Stimulated activated CD8-positive, alpha-beta memory T cell treated with anti-CD3 and anti-CD28 coated beads, Interleukin-2, amount 100 ng/mL, for 1 hour (primary cell): ENCODE results near the gene BBS9.
A peak's percentile ranks its signal among the peaks of the same experiment; 100 is the strongest.
"Not testable (repeated sequence)": the region's sequence is repeated elsewhere in the genome, so short reads cannot be mapped to it uniquely, and the experiment has no call there.

Experiments used
- DNase-seq, 2 donors: peaks; one replicate each; pipeline ENCODE4 v3.0.0-alpha.2; 2020; ENCODE audit warnings: low read depth in 2 of 2

Gene BBS9

DNA sequence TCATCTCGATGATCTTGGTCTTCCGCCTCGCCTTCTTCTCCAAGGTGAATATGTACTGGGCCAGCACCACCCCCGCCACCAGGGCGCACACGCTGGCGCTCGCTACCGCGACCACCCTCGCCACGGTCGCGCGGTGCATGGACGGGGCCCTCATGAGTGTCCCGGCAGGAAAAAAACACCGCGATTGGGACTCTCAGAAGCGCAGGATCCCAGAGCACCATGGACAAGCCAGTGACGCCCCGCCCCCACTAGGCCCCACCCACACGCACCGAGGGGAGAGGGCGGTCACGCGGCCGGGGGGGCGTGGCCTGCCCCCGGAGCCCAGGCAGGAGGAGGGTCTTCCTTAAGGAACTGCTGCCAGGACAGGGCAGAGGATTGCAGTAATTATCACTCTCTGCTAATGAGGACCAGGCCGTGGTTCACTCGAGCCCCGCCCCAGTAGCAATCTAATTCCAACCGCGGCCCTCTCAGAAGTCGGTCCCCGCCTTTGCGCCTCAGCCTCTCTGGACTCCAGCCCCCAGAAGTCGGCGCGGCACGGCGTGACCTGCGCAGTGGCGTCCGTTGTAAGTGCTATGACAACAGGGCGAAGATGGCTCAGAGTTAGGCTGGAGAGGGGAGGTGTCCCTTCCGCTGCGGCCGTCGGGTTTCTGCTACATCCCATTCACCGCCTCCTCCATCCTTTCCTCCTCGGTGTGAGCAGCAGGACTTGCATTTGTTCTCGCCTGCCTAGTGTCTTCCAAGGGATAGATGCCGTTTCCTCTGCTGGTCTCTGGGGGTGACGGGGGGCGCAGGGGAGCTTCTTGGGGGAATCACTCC, at the start of gene BBS9:
TSS of gene BBS9 (plus strand) at position 575 of the 816 bp plus-strand sequence. CDS start 16,689 bp downstream, outside the sequence.
- DNase-seq: peak; percentile 73 to 78

DNA sequence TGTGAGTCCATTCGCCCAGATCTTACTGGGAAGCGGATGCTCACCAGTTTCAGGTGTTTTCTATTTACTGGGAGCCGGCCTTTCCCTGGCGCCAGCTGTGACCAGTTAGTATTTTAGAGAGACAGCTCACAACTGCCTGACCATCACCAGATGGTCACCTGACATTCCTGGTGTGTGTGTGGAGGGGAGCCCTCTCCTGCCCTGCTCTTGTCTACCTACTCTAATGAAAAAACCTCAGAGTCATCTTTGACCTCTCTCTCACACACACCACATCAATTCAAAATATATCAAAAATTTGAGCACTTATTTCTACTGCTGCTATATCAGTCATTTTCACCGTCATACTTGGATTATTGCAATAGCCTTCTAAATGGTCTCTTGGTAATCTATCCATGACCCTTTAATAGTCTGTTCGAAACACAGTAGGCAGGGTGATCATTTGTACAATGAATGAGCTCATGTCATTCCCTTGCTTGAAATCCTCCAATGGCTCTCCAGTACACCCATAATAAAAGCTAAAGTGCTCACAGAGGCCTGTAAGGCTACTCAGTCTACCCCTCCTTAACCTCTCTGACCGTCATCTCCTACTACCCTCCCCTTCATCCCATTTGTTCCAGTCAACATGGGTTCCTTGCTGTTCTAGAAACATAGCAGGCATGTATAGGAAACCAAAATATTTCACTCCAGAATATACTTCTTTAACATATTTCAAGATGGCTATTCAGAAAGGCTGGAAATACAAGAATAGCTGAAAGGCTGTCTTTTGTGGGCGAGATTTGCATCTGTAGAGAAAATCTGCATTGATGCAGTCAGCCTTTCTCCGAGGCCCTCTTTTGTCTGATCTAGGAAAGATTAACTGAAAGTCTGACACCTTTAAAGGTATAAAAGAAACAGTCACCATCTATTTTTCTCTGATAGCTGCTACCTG, 49.3 kb upstream of the BBS9 start:
- DNase-seq: no peak

DNA sequence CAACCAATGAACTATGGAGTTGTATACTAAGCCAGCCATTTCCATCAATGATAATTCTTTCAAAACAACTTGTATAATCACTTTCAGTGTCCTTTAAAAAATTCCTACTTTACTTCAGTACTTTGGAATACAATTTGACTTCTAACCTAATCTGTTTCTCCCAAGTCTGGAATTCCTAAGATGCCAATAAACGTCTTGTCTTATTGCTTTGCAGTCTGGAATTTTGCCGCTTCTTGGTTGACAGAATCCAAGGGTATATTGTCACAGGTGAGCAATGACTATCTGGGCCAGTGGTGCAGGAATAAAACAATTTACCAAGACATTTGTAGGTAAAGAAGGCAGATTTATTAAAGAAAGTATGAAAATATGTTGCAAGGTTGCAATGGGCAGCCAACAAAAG, 42.0 kb upstream of the BBS9 start:
- no peak for DNase-seq

DNA sequence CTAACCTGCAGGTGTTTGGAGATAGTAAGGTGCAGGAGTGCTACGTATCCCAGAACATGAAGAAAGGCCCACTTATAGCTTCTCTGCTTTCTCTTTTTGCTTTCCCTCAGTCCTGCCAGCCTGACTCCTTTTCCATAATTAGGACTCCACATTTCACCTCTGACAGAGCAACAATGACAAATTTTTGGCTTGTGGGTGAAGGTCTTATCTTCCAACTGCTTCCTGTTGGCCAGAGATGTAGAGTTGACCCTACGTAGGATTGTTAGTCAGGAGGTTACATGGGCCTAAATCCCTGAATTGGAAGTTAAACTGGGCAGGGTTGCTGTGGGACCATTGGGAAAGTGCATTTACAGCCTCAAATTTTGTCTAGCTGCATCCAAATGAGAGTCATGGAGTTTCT, 41.5 kb upstream of the BBS9 start:
- DNase-seq: no peak

DNA sequence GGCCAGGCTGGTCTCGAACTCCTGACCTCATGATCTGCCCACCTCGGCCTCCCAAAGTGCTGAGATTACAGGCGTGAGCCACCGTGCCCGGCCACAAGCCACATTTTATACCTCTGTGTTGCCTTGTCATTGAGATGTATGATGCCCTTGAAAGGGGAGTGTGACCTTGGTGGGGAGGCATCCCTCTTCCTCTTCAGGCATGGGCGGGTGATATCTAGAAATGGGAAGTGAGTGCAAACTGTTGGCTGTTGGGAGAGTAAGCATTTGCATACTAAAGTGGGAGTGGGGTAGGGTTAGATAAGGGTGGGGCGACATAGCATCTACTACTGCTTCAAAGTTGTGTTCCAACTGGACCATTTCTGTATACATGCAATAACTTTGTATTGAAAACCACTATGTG, 40.2 kb upstream of the BBS9 start:
- DNase-seq: no peak

DNA sequence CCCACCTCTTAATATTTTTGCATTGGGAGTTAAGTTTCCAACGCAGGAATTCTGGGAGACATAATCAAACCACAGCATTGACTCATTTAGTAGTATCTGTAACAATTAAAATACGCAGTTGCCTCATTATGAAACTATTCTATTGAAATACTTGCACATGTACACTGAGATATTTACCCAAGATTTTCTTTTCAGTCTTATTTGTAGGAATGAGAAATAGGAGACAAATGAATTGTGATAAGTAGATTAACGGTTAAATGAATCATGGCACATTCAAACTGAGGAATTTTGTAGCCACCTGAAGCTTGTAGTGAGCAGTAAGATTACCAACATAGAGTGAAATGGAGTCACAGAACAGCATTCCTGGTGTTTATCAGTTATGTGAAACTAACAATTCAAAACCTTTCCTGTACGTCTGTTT, 38.2 kb upstream of the BBS9 start:
- DNase-seq: no peak

DNA sequence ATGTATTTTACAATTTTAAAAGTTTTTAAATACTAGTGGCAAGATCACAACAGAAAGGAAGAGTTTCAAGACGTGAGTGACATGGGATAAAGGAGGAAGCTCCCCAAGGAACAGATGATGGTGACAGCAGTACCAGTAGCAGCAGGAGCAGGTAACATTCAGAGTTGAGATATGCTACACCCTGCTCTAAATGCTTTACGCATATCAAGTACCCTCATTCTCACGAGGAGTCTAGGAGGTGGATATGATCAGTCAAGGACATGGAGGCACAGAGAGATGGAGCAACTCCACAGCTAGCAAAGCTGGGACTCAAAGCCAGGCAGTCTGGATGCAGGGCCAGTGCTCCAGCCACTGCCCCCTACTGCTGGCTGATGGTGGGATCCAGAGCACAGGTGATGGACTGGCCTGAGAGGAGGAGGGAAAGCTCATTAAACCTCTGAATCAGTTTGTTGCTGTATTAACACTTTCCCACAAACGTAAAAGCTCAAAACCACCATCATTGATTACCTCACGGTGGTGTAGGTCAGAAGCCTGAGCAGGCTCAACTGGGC, 37.6 kb upstream of the BBS9 start:
- no peak for DNase-seq

DNA sequence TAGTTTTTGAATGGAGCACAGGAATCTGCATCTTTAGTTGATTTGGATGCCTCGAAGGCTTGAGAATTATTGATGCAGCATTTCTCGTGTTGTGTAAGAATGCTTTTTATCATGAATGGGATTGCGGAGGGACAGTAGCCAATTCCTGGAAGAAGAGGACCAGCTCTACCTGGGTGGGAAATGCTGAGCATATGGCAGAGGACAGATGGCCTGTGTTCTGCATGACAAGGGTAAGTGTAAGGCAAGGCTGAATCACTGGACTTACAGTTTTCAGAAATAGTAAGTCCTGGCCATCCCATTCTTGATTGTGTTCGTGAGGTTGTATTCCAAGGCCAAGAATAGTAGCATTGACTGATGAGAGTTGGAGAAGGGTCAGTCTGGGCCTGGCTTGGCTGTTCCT, 36.1 kb upstream of the BBS9 start:
- no peak for DNase-seq

DNA sequence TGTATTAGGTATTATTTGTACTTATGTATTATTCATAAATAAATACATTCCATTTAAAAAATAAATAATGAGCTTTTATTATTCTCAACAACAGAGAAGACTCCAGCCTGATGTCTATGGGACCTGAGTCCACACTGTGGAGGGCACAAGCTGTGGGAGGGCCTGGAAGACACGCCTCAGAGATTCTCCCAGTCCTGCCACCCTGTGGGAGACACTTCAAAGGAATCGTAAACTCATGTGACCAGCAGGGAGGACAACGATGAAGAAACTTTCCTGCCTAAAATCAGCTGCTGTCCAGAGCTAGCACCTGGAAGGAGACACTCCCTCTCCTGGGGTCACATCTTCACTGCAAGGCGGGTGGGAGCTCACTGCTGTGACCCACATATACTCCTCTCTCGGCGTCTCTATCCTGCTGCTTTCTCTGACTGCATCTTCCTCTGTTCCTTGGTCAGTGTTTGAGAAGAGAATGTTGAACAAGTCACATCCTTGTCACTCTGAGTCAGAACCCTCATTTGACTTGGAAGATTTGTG, 34.6 kb upstream of the BBS9 start:
- not testable (repeated sequence) for DNase-seq

DNA sequence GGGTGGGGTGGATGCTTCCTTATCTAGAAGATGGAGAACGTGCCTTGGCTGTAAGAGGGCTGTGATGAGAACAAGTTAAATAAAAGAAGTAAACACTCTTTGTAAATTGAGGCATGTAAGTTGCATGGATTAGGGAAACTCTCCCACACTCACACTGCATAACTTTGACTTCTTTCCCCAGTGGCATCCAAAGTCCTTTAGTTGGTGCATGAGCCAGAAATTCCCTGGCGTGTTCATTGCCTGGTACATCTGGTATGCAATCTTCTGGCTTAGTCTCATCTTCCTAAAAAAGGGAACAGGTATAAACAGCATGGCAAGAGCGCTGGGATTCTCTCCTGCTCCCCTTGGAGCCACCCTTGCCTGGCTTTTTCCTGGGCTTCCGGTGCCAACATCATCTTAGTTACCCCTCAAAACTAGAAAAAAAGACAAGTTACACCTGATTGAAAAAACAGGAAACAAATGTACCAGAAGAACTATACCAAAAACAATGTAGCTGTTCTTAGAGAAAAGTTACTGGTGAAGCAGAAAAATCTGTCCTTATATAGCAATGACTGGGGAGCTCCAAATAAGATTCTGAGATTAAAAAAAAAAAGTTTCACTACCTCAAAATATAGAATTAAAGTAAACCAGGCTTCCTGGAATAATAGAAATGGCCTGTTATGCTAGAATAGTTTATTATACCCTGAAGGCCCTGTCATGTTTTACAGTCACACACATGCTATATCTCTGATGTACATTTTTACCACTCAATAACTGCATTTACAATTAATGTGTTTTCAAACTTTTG, 30.0 kb upstream of the BBS9 start:
- DNase-seq: no peak

DNA sequence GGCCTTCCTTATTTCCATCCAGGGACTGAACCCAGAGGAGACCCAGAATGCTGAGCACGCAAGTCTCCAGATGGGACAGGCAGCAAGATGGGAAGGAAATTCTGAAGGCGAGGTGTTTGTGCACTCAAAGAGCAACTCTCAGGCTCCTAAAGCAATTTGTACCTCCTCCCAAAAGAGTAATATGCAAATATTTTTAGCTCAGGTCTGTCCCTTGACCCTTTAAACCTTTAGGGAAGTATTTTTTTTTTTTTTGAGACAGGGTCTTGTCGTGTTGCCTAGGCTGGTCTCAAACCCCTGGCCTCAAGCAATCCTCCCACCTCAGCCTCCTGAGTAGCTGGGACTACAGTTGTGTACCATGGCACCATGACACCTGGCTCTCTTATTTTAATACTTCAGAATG, 28.6 kb upstream of the BBS9 start:
- DNase-seq: no peak

DNA sequence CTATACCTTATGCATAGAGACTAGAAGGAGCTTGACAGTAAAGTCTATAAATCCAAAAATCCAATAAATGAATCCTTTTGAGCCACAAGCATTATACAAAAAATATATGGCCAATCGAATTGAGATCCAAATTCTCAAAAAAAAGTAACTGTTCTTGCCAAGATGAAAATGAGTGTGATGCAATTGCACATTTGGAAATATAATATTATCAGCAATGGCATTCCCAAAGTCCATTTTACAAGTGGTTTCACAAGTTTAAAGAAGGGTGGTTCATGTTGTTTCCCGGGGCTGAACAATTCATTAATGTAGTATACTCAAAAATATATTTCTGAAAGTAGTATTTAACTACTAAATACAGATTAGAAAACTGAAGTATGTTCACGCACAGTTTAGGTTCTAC, 27.5 kb upstream of the BBS9 start:
- no peak for DNase-seq

DNA sequence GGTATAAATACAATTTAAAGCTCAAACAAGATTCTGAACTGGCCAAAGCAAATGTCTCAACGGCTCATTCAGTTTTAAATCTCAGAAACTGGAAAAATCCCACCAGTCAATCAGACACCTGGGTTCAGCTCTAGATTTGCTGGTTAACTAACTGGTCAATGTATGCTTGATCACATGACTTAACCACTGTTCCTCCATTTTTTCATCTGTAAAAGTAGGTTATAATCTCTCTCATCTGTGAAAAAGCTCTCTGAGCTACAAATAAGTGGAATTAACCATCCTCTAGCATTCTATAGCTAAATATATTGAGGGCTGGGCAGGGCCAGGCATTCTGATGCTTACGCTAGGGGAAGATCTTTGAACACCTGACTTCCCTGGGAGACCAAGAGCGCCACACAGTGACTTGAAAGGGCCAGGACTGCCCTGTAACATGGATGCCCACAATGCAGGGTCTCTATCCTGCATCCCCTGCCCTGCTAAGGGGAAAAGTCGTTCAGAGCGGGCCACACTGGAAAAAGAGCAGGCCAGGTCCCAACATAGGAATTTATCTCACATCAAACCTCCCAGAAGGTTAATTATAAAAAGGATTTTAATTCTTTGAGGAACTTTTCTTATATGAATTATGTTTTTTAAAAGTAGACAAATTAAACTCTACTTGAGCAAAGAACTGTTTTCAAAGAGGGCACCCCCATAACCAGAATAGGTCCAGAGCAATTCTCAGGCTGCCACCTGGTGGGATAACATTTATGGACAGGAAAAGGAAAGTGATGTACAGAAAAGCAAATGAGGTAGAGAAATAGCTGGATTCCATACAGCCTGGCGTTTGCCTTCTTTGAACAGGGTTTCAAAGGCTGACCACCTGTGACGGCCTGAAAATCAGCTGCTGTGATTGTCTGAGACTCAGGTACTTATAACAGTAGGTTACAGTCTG, 22.0 kb upstream of the BBS9 start:
- no peak for DNase-seq

DNA sequence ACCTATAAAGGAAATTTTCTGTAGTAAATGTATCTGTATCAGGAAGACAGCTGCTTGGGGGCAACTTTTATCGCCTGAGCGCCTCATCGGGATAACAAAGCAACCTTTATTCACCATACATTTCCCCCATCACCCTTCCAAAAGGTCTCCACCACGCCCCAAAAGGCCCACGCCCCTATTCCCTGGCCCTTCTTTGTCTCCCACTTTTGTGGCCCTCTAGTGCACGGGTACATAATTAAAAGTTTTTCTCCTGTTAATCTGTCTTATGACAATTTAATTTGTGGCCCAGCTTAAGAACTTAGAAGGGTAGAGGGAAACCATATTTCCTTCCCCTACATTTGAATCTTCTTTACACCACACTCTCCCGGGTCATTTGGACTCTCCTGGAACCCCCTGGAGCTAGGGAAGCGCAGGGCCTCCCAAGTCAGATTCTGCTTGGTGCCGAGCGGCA, 20.8 kb upstream of the BBS9 start:
- DNase-seq: no peak

DNA sequence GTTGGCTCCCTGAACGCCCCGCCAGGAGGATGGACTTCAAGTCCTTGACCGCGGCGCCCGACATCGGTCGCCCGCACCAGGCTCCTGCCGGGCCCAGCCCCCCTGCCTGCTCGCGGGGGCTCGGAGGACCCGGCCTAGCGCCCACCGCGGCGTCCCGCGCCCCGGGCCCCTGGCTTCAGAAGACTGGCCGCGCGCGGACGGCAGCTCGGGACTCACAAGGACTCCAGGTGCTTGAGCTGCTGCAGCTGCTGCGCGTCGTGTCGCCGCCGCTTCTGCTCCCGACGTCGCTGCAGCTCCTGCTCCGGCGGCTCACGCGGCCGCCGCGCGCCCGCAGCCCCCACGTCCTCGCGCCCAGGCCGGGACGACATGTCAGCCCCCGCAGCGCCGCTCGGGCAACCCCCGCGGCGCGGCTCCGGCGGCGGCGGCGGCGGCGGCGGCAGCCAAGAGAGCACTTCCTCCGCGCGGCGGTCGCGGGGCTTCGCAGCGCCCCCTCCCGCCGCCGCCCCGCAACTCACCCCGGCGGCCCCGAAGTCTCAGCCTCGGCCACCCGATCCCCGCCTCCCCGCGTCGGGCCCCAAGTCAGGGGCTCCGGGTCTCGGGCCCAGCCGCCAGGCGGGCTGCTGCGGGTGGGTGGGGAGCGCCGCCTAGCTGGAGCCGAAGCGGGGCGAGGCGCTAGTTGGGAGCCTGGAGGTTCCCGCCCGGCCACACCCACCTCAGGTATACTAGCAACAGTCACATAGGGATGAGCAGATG, 20.2 kb upstream of the BBS9 start, which contains the start of gene RP9:
TSS of gene RP9 (minus strand) at position 400 of the 753 bp plus-strand sequence. CDS start at position 368, 32 bp downstream.
- DNase-seq: peak; percentile 41 to 63

DNA sequence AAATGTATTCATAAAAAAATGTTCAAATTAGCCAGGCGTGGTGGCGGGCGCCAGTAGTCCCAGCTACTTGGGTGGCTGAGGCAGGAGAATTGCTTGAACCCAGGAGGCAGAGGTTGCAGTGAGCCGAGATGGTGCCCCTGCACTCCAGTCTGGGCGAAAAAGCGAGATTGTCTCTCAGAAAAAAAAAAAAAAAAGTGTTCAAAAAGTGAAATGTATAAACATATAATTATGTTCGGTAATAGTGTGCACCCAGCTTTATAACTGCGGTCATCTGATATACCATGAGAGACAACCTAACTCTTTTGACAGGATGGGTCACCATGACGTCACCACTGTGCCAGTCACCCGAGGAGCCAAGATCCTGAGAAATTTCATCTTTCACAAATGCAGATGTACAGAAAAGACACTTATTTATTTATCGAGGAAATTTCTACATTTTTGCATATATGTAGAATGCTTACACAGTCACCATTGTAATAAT, 19.6 kb upstream of the BBS9 start:
- no peak for DNase-seq

DNA sequence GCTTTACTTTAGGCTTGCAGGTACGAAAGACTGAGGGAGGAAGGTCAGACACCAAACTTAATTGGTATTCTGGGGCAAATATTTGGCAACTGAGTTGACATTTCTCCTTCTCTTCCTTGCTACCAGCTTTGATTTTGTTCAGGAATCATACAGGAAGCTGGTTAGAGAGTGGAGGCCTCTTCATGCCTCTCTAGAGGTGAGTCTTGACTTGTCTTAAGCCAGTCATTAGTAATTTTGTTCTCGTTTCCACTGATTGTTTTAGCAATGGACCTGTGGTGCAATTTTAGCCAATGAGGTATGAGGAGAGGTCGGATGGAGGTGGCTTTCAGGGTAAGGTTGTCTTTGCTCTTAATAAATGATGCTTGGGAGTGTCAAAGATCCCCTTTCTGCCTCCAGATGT, 17.8 kb upstream of the BBS9 start:
- no peak for DNase-seq

DNA sequence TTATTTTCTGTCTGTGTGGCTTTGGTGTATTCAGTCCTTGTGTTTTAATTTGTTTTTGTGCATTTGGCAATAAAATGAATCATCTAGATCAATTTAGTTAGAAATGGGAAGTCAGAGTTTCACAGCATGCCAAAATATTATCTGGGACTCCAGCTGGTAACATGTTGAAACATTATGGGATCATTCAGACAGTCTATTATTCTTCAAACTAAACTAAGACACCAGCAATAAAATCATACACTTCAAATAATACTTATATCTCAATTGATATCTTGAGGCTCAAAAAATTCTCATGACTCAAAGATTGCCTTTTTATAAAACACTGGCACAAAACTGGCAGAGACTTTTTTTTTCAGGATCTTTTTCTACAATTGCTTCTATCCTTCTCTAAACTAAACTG, 14.4 kb upstream of the BBS9 start:
- no peak for DNase-seq

DNA sequence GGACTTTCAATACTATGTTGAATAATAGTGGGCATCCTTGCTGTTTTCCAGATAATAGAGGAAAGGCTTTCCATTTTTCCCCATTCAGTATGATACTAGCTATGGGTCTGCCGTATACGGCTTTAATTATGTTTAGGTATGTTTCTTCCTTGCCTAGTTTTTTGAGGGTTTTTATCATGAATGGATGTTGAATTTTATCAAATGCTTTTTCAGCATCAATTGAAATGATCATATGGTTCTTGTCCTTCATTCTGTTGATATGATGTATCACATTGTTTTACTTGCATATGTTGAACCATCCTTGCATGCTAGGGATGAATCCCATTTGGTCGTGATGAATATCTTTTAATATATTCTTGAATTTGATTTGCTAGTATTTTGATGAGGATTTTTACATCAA, 11.0 kb upstream of the BBS9 start:
- DNase-seq: no peak
